CD4-positive, alpha-beta T cell treated with Interleukin-12 subunit alpha and Interleukin-12 subunit beta, for 1 hour (primary cell): Measurements from ENCODE around the gene ENPP3.

Source experiments
- DNase-seq: peaks from one replicate; pipeline ENCODE4 v3.0.0-alpha.2; 2020

Gene ENPP3

GRCh38 chr6:131642987-131643611 is 6.0 kb downstream of the ENPP3 start:
- no peak for DNase-seq

DNA sequence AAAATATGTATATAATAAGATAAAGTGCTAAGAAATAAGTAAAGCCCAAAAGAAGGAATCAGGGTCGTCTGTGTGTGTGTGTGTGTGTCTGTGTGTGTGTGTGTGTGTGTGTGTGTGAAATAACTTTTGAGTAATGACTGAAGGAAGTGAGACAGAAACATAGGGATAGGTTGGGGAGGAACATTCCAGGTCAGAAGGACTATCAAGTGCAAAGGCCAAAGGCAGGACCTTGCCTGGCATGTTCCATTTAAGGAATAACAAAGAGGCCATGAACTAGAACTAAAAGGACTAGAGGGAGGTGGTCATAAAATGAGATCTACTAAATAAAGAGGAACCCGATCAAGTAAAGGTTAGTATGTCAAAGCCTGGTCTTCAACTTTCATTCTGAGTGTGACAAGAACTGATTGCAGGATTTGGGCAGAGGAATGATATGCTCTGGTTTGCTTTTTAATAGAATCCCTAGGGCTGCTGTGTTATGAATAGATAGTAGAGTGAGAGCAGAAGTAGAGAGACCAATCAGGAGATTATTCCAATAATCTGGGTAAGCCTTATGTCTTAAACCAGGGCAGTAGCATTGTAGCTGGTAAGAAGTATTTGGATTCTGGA is 6.9 kb downstream of the ENPP3 start:
- no peak for DNase-seq

DNA sequence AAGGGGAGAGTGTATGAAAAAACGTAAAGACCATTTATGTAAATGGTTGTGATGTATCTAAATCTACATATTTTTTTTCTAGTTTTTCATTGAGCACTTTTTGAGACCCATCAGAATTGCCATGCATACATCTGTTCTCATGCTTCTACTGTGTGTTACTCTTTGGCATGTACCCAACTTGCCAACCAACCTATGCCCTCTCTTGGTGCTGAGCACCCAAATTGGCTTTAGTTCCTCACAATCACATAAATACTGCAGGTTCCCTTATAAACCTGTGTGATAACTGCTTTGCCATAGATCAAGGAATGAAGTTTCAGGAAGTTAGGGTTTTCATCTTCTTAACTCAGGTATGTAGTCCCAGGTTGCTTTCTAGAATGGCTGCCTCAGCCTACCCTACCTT is 7.8 kb downstream of the ENPP3 start:
- no peak for DNase-seq

DNA sequence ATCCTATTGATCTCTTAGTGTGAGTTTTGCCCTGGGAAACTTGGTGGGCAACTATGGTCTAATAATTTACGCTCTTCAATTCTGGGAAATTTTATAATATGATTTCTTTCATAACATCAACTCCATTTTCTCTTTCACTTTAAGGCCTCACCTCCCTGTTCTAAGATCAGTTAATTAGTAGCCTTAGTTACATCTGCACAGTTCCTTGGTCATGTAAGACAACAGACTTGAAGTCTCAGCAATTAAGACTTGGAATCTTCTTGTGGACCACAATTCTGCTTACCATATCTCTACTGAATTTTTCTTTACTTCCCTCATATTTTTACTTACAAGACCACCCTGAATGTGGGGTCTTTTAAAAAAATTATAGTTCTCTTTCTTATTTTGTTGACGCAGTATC is 8.7 kb downstream of the ENPP3 start:
- no peak for DNase-seq

- DNase-seq = no peak
Observed at GRCh38 chr6:131646249-131646670, 9.2 kb downstream of the ENPP3 start.

DNA sequence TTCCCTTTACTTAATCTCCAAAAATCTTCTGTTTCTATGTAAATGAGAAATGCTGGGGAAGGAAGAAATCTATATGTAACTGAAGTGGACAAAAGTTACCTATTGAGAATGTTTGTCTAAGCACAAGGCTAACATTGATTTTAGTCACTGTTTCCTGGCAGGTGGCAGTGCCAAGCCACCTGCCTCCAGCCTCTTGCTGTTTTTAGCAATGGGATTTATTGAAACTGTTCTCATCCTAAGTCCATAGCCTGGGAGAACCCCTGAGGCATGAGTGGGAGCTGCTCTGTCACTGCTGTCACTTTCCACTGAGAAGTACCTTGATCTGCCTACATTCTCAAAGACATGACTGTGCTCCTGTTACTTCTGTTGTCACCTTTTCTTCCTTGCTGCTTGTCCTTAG is 14.7 kb downstream of the ENPP3 start:
- DNase-seq = no peak

GRCh38 chr6:131652472-131652871 is 15.4 kb downstream of the ENPP3 start:
- DNase-seq = no peak

DNA sequence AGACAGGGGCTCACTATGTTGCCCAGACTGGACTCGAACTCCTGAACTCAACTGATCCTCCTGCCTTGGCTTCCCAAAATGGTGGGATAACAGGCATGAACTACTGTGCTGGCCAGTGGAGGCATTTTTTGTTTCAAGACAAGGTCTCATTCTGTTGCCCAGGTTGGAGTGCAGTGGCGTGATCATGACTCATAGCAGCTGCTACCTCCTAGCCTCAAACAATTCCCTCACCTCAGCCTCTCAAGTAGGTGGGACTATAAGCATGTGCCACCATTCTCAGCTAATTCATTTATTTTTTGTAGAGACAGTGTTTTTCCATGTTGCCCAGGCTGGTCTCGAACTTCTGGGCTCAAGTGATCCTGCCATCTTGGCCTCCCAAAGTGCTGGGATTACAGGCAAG is 17.2 kb downstream of the ENPP3 start:
- no peak for DNase-seq

DNA sequence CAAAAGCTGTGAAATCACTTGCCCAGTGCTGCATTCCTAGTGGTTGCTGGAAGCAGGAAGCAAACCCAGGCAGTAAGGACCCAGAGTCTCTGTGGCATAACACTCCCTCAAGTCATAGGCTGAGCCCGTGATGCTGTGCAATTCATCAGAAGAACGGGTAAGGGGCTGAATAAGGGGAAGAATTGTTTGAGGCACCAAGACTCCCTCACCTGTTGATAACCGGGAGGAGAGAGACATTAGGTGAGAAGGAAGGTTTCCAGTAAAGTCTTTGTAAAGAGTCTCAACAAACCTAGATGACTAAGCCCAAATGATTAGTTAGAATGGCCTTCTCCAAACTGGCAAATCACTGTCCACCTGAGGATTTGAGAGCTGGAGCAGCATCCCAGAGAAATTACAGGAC is 18.3 kb downstream of the ENPP3 start:
- DNase-seq = no peak

GRCh38 chr6:131655951-131656350 is 18.8 kb downstream of the ENPP3 start:
- no peak for DNase-seq

GRCh38 chr6:131656667-131657066 is 19.6 kb downstream of the ENPP3 start:
- no peak for DNase-seq

DNA sequence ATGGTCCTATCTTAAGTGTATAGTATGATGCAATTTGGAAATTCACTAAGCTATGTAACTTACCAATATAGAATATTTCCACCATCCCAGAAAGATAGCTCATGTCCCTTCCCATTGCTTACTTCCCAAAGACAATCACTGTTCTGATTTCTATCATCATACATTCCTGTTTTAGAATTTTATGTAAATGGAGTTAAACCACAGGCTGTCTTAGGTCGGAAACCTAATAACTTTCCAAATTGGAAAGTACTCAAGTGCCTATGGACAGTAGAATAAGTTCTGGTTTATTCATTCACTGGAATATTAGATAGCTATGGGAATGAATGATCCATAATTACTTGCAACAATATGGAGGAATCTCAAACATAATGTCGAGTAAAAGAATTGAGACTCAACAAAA is 20.1 kb downstream of the ENPP3 start:
- no peak for DNase-seq

DNA sequence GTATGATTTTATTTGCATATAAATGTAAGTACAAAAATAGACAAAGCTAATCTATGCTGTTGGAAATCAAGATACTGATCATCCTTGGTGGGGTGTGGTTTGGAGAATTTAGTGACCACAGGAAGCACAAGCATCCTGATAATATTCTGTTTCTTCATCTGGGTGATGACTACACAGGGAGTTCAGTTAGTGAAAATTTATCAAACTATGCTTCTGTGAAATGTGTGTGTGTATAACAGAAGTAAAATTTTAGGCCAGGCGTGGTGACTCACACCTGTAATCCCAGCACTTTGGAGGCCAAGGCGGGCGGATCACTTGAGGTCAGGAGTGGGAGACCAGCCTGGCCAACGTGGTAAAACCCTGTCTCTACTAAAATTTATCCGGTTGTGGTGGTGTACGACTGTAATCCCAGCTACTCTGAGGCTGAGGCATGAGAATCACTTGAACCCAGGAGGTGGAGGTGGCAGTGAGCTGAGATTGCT is 20.6 kb downstream of the ENPP3 start:
- DNase-seq = no peak

- no peak for DNase-seq
Observed at GRCh38 chr6:131658287-131658686, 21.2 kb downstream of the ENPP3 start.

- no peak for DNase-seq
Observed at GRCh38 chr6:131660195-131660594, 23.1 kb downstream of the ENPP3 start.

DNA sequence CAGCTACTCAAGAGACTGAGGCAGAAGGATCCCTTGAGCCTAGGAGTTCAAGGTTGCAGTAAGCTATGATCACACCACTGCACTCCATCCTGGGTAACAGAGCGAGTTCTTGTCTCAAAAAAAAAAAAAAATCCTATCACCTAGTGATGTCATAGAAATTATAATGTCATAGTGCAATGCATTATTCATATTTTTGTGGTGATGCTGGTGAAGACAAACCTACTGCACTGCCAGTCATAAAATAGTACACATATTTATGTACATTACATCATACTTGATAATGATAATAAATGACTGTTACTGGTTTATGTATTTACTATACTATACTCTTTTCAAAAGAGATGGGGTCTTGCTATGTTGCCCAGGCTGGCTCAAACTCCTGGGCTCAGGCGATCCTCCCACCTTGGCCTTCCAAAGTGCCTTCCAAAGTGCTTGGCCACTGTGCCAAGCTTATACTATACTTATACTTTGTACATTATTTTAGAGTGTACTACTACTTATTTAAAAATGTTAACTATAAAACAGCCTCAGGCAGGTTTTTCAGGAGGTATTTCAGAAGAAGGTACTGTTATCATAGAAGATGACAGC is 26.6 kb downstream of the ENPP3 start:
- DNase-seq = no peak

DNA sequence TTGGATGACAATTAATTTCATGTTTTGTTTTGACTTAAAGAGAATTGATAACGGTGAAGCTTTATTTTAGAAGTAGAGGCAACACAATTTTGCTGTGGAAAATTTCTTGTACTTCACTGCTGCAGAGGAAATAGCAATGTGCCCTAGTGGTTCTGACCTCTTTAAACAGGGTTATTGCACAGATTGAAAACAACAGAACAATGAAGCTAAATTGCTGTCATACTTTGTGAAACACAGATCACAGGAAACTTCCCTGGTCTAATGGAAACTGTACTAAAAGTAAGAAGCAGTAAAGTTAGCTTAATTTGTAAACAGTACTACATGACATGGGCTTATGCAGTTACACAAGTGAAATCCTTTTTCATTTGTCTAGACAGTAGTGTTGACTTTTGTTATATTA is 32.8 kb downstream of the ENPP3 start:
- no peak for DNase-seq

- no peak for DNase-seq
Observed at GRCh38 chr6:131673184-131673583, 36.1 kb downstream of the ENPP3 start.

DNA sequence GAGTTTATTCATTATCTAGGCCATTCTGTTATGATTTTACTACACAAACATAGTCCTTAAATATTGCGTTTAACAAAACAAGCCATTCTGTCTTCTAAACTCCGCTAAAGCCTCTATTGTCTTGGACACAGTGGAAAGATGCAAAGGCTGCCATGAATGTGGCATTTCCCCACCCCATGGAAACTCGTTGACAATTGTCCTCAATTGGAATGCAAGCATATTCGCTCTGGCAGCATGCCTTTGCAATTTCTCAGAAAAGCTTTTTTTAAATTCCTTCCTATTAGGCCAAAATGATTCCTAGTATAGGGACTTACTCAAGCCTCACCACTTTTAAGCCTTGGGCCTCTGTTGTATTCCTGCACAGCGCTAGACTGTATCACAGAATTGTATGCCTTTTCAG is 41.3 kb downstream of the ENPP3 start:
- DNase-seq = no peak

GRCh38 chr6:131680868-131681267 is 43.8 kb downstream of the ENPP3 start:
- DNase-seq = no peak

DNA sequence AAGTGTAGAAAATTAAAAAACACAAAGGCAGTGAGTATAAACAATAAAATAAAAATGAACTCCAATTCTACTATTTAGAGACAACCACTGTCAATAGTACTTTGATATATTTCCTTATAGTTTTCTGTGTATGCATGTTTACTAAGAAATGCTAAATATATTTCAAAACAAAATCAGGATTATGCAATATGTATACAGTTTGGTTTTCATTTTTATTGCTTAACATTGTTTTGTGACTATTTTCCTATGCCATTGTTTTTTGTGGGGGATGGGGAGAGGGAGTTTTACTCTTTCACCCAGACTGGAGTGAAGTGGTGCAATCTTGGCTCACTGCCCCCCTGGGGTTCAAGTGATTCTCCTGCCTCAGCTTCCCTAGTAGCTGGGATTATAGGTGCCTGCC is 44.5 kb downstream of the ENPP3 start:
- DNase-seq = no peak

DNA sequence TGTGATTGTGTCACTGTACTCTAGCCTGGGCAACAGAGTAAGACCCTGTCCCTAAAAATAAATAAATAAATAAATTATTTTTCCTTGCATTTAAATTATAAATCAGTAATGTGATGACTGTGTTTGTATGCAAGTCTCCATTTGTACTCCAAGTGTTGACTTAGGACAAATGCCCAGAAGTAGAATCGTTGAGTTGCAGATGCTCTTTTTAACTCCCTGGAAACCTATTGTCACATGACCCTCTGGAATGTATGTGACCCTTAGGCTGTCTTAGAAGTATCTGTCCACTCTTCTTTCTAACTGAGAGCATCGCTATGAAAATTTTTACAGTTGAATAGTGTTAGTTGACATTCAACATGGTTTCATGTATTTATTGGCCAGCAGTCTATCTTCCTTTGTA is 45.3 kb downstream of the ENPP3 start:
- DNase-seq = no peak

DNA sequence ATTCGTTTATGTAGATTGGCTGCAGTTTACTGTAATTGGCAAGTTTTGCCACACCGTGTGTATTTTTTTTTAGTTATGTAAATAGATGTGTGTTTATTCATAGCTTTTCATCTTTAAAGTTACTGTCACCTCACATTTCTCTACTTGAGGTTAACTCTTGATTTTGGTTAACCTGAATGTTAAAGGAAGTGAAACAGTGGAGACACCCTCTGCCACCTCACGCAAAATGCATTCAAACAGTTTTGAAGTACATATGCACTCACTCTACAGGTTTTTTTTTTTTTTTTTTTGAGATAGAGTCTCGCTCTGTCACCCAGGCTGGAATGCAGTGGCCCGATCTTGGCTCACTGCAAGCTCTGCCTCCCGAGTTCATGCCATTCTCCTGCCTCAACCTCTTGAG is 46.4 kb downstream of the ENPP3 start:
- DNase-seq = no peak

- no peak for DNase-seq
Observed at GRCh38 chr6:131685266-131685780, 48.2 kb downstream of the ENPP3 start.

GRCh38 chr6:131687022-131687421 is 49.9 kb downstream of the ENPP3 start:
- DNase-seq = no peak
